DOHH2 (cell line): ENCODE measurements around the gene KIDINS220.

Experiments
- H3F3A ChIP-seq: fragments of 200-600 bp; sonication (generic), shearing (Covaris generic); 2 replicates; pipeline ENCODE4 v1.6.0; 2016; ENCODE audit warnings: antibody characterized with exemption, mild to moderate bottlenecking; ENCODE audit not compliant: control insufficient read depth, insufficient read depth
- H3K27ac ChIP-seq: fragments of 200-600 bp; sonication (generic); 2 replicates; pipeline ENCODE4 v1.5.1; 2014; ENCODE audit warnings: low read depth, mild to moderate bottlenecking, low read length, moderate library complexity
- H3K27me3 ChIP-seq: fragments of 200-600 bp; sonication (generic); 2 replicates; pipeline ENCODE4 v1.6.1; 2014; ENCODE audit warnings: mild to moderate bottlenecking, low read length, mixed read lengths; ENCODE audit not compliant: control insufficient read depth
- H3K36me3 ChIP-seq: fragments of 200-600 bp; sonication (generic); 2 replicates; pipeline ENCODE4 v1.6.1; 2014; ENCODE audit warnings: mild to moderate bottlenecking, low read length, moderate library complexity, mixed read lengths; ENCODE audit not compliant: control insufficient read depth
- H3K4me1 ChIP-seq: fragments of 200-600 bp; sonication (generic); 2 replicates; pipeline ENCODE4 v1.6.1; 2014; ENCODE audit warnings: mild to moderate bottlenecking, low read length, mixed read lengths; ENCODE audit not compliant: control insufficient read depth
- H3K4me2 ChIP-seq: fragments of 200-600 bp; sonication (generic); 2 replicates; pipeline ENCODE4 v1.6.0; 2014; ENCODE audit warnings: mild to moderate bottlenecking, low read length, moderate library complexity
- H3K4me3 ChIP-seq: fragments of 200-600 bp; sonication (generic); 2 replicates; pipeline ENCODE4 v1.5.1; 2014; ENCODE audit warnings: mild to moderate bottlenecking, low read length, mixed read lengths
- H3K79me2 ChIP-seq: fragments of 200-600 bp; sonication (generic); 2 replicates; pipeline ENCODE4 v1.6.1; 2014; ENCODE audit warnings: mild to moderate bottlenecking, low read length, mixed read lengths; ENCODE audit not compliant: control insufficient read depth
- H3K9me2 ChIP-seq: fragments of 200-600 bp; sonication (generic); replicated peaks from 2 replicates; pipeline ENCODE4 v1.6.1; 2014; ENCODE audit warnings: mild to moderate bottlenecking, low read length, mixed read lengths; ENCODE audit not compliant: control insufficient read depth
- H3K9me3 ChIP-seq: fragments of 200-600 bp; sonication (generic); 2 replicates; pipeline ENCODE4 v1.6.1; 2014; ENCODE audit warnings: antibody characterized with exemption, low read length, mixed read lengths; ENCODE audit not compliant: control insufficient read depth, insufficient read depth
- H4K20me1 ChIP-seq: fragments of 200-600 bp; sonication (generic); 2 replicates; pipeline ENCODE4 v1.6.0; 2014; ENCODE audit warnings: low read depth, mild to moderate bottlenecking, antibody characterized with exemption, low read length, moderate library complexity; ENCODE audit not compliant: control insufficient read depth, insufficient read depth
- CTCF ChIP-seq: fragments of 200-600 bp; sonication (generic); IDR thresholded peaks from one replicate; pipeline ENCODE4 v1.5.1; 2014; ENCODE audit warnings: antibody characterized with exemption, mild to moderate bottlenecking, low read depth, low read length; ENCODE audit not compliant: poor library complexity, severe bottlenecking
- EZH2phosphoT487 ChIP-seq: fragments of 200-600 bp; sonication (generic); IDR thresholded peaks from 2 replicates; pipeline ENCODE4 v1.6.1; 2017; ENCODE audit warnings: borderline replicate concordance, mild to moderate bottlenecking, antibody characterized with exemption, low read length, moderate library complexity, mixed read lengths

The KIDINS220 gene

GRCh38 chr2:8774371-8774770, 63.0 kb downstream of the KIDINS220 start:
- H3K27me3 ChIP-seq = no peaks in the 10 kb centered on the region
- H3F3A ChIP-seq = no peaks in the 10 kb centered on the region
- H3K27ac ChIP-seq = no peak overlapping the region
- peaks cover 26% of the 10 kb centered on the region for H3K36me3 ChIP-seq
- H3K4me3 ChIP-seq = no peak overlapping the region
- no peaks in the 10 kb centered on the region for H3K9me3 ChIP-seq
- H3K79me2 ChIP-seq = no peaks in the 10 kb centered on the region
- H3K4me1 ChIP-seq = no peaks in the 10 kb centered on the region
- no peaks in the 10 kb centered on the region for H4K20me1 ChIP-seq
- no peak overlapping the region for H3K4me2 ChIP-seq
- TF ChIP-seq CTCF (no peak), EZH2phosphoT487 (no peak)
- H3K9me2 ChIP-seq = no peaks in the 10 kb centered on the region

GRCh38 chr2:8767324-8767723, 70.1 kb downstream of the KIDINS220 start:
- Histone ChIP-seq H3K79me2 (no peaks in the 10 kb centered on the region), H3K4me3 (no peak overlapping the region), H3K4me2 (no peak overlapping the region), H3K9me3 (no peaks in the 10 kb centered on the region), H3F3A (no peaks in the 10 kb centered on the region), H3K9me2 (no peaks in the 10 kb centered on the region), H3K36me3 (peaks cover 2% of the 10 kb centered on the region; the same call in 1 of the 2 replicates), H3K27me3 (no peaks in the 10 kb centered on the region), H3K4me1 (no peaks in the 10 kb centered on the region), H4K20me1 (no peaks in the 10 kb centered on the region), H3K27ac (no peak overlapping the region)
- TF ChIP-seq EZH2phosphoT487 (no peak), CTCF (no peak)

GRCh38 chr2:8761529-8762164, 75.8 kb downstream of the KIDINS220 start:
- Histone ChIP-seq H3K27me3 (no peaks in the 10 kb centered on the region), H3K36me3 (peaks cover 5% of the 10 kb centered on the region; the same call in 1 of the 2 replicates), H3F3A (no peaks in the 10 kb centered on the region), H3K9me2 (no peaks in the 10 kb centered on the region), H3K4me2 (no peak overlapping the region), H3K9me3 (no peaks in the 10 kb centered on the region), H4K20me1 (no peaks in the 10 kb centered on the region), H3K4me1 (no peaks in the 10 kb centered on the region), H3K79me2 (no peaks in the 10 kb centered on the region), H3K27ac (no peak overlapping the region), H3K4me3 (no peak overlapping the region)
- TF ChIP-seq EZH2phosphoT487 = no peak
- peak; percentile 42 for TF ChIP-seq CTCF
